Calu3 (cell line): Measurements from ENCODE around the gene DCTN5. TPM values are rescaled to one million over a fixed set of nuclear protein-coding genes. Genes with fewer than 3 reads are reported as not detected.
A peak's percentile ranks its signal among the peaks of the same experiment; 100 is the strongest.

Experiments used
- BruUV-seq: library from RNA; stranded (reverse); fragments of 400-500 nt; replicated peaks from 2 replicates; lab custom pipeline; 2021; lab: Mats Ljungman, UMichigan
- CTCF ChIA-PET: fragments of 300-600 bp; sonication (Branson Sonifier 250); formaldehyde crosslinking; loops from one replicate; lab custom pipeline; 2022; ENCODE audit warnings: antibody characterized with exemption; lab: Charles Lee
- DNase-seq: peaks from one replicate; pipeline ENCODE4 v3.0.0; 2022
- H3K27ac Mint-ChIP-seq: one replicate; pipeline ENCODE4 v1.8.0; 2022; ENCODE audit warnings: mixed read lengths; ENCODE audit not compliant: unreplicated experiment
- H3K27me3 Mint-ChIP-seq: one replicate; pipeline ENCODE4 v1.8.0; 2022; ENCODE audit warnings: mixed read lengths; ENCODE audit not compliant: unreplicated experiment
- H3K36me3 Mint-ChIP-seq: one replicate; pipeline ENCODE4 v1.8.0; 2022; ENCODE audit warnings: mild to moderate bottlenecking, moderate library complexity, mixed read lengths; ENCODE audit not compliant: insufficient read depth, unreplicated experiment
- H3K4me1 Mint-ChIP-seq: one replicate; pipeline ENCODE4 v1.8.0; 2022; ENCODE audit warnings: mild to moderate bottlenecking, low read depth, mixed read lengths; ENCODE audit not compliant: unreplicated experiment
- H3K4me3 Mint-ChIP-seq: one replicate; pipeline ENCODE4 v1.8.0; 2022; ENCODE audit warnings: mild to moderate bottlenecking, low read depth, moderate library complexity, mixed read lengths; ENCODE audit not compliant: unreplicated experiment
- H3K9me3 Mint-ChIP-seq: one replicate; pipeline ENCODE4 v1.8.0; 2022; ENCODE audit warnings: low read depth, mixed read lengths; ENCODE audit not compliant: unreplicated experiment
- CTCF ChIP-seq: fragments of 200-600 bp; IDR thresholded peaks from one replicate; pipeline ENCODE4 v1.8.0; 2022; ENCODE audit warnings: antibody characterized with exemption; ENCODE audit not compliant: unreplicated experiment
- intact Hi-C: fragments of 100-400 bp; cut with micrococcal nuclease; formaldehyde crosslinking; loops from one replicate; pipeline ENCODE4 v1.10.0; 2022; ENCODE audit not compliant: unreplicated experiment
- total RNA-seq: library from RNA; stranded (reverse); gene quantifications from 2 replicates; pipeline ENCODE4 v1.2.3, GENCODE V29; 2022

DCTN5 gene
- total RNA-seq, 1 experiment from 2014 or later = 155 TPM

GRCh38 chr16:23683487-23683886 is 42.2 kb downstream of the DCTN5 start:
- Mint-ChIP-seq H3K27ac (no peak overlapping the region), H3K9me3 (no peaks in the 10 kb centered on the region), H3K4me1 (peaks cover 34% of the 10 kb centered on the region), H3K4me3 (no peak overlapping the region), H3K27me3 (no peaks in the 10 kb centered on the region), H3K36me3 (peaks cover 93% of the 10 kb centered on the region)
- intact Hi-C loops = no loop called here
- no peak for TF ChIP-seq CTCF
- no peak for DNase-seq
- CTCF ChIA-PET = no interaction called here
- BruUV-seq = no TSS peak

GRCh38 chr16:23687034-23687808 is 46.0 kb downstream of the DCTN5 start:
- Mint-ChIP-seq H3K27me3 (no peaks in the 10 kb centered on the region), H3K9me3 (no peaks in the 10 kb centered on the region), H3K4me1 (peaks cover 3% of the 10 kb centered on the region), H3K36me3 (peaks cover 74% of the 10 kb centered on the region), H3K4me3 (no peak overlapping the region), H3K27ac (no peak overlapping the region)
- TF ChIP-seq CTCF = no peak
- BruUV-seq = no TSS peak
- intact Hi-C loops = no loop called here
- no peak for DNase-seq
- CTCF ChIA-PET = no interaction called here

- peaks cover 70% of the 10 kb centered on the region for H3K36me3 Mint-ChIP-seq
- TF ChIP-seq CTCF = no peak
- CTCF ChIA-PET = interaction anchor here (0.9 kb wide), 1 partner anchor 12 kb away, joined by 3 read pairs; no protein-coding TSS in a partner anchor
- H3K27ac Mint-ChIP-seq = no peak overlapping the region
- TSS peak; percentile 14 for BruUV-seq
- H3K27me3 Mint-ChIP-seq = no peaks in the 10 kb centered on the region
- DNase-seq = no peak
- no peaks in the 10 kb centered on the region for H3K4me1 Mint-ChIP-seq
- no peak overlapping the region for H3K4me3 Mint-ChIP-seq
- intact Hi-C loops = no loop called here
- H3K9me3 Mint-ChIP-seq = no peaks in the 10 kb centered on the region
These were observed 48.3 kb downstream of the DCTN5 start for GRCh38 chr16:23689442-23690187.

GRCh38 chr16:23690771-23691482 is 49.7 kb downstream of the DCTN5 start:
- H3K27ac Mint-ChIP-seq = no peak overlapping the region
- H3K36me3 Mint-ChIP-seq = peaks cover 62% of the 10 kb centered on the region
- no peaks in the 10 kb centered on the region for H3K27me3 Mint-ChIP-seq
- CTCF ChIA-PET = interaction anchor here (0.6 kb wide), 1 partner anchor 389 kb away, joined by 3 read pairs; the partner anchor contains the start of gene SCNN1B
- H3K9me3 Mint-ChIP-seq = no peaks in the 10 kb centered on the region
- no peak overlapping the region for H3K4me3 Mint-ChIP-seq
- no peak for DNase-seq
- intact Hi-C loops = no loop called here
- TF ChIP-seq CTCF = no peak
- BruUV-seq = no TSS peak
- no peaks in the 10 kb centered on the region for H3K4me1 Mint-ChIP-seq
